Esophagus (tissue), 2 donors: ENCODE results near the gene SRPRA. TPM values are rescaled to one million over a fixed set of nuclear protein-coding genes. Genes with fewer than 3 reads are reported as not detected.

ENCODE experiments used
- H3K27ac ChIP-seq, 2 donors: one replicate each; pipeline ENCODE4 v1.5.1; 2013; ENCODE audit warnings: low read depth in 2 of 2, mild to moderate bottlenecking in 2 of 2, inconsistent platforms in 1 of 2, low read length in 1 of 2, moderate library complexity in 1 of 2
- H3K27me3 ChIP-seq, 2 donors: one replicate each; pipeline ENCODE4 v1.6.1; 2013; ENCODE audit warnings: low read length in 2 of 2, control low read depth in 1 of 2, mild to moderate bottlenecking in 1 of 2; ENCODE audit not compliant: insufficient read depth in 2 of 2, control insufficient read depth in 1 of 2
- H3K36me3 ChIP-seq, 2 donors: one replicate each; pipeline ENCODE4 v1.6.1; 2013; ENCODE audit warnings: low read length in 1 of 2; ENCODE audit not compliant: control insufficient read depth in 2 of 2, insufficient read depth in 2 of 2
- H3K4me1 ChIP-seq, 2 donors: one replicate each; pipeline ENCODE4 v1.6.1; 2013; ENCODE audit warnings: low read length in 1 of 2; ENCODE audit not compliant: control insufficient read depth in 2 of 2, insufficient read depth in 2 of 2
- H3K4me3 ChIP-seq, 2 donors: one replicate each; pipeline ENCODE4 v1.5.1; 2013; ENCODE audit warnings: low read length in 2 of 2, mild to moderate bottlenecking in 2 of 2, low read depth in 1 of 2, moderate library complexity in 1 of 2
- H3K9me3 ChIP-seq, 2 donors: one replicate each; pipeline ENCODE4 v1.6.1; 2013; ENCODE audit warnings: mild to moderate bottlenecking in 2 of 2, low read depth in 1 of 2, low read length in 1 of 2, moderate library complexity in 1 of 2; ENCODE audit not compliant: control insufficient read depth in 2 of 2, insufficient read depth in 1 of 2
- WGBS, 2 donors: extraction: QIAGEN DNeasy Blood & Tissue Kit; methylation state at CpG; one replicate each; pipeline ENCODE4 v1.1.7; 2013; 5-methylcytosine and 5-hydroxymethylcytosine counted together
- polyA plus RNA-seq, 2 donors: library from polyadenylated mRNA; stranded (reverse); fragments of 200-250 nt; gene quantifications; one replicate each; pipeline ENCODE4 v1.2.3, GENCODE V29; 2013
- donor health status: healthy with polysubstance abuse.
- donor health status: Bipolar disorder and iron deficiency.

Gene SRPRA, protein sequence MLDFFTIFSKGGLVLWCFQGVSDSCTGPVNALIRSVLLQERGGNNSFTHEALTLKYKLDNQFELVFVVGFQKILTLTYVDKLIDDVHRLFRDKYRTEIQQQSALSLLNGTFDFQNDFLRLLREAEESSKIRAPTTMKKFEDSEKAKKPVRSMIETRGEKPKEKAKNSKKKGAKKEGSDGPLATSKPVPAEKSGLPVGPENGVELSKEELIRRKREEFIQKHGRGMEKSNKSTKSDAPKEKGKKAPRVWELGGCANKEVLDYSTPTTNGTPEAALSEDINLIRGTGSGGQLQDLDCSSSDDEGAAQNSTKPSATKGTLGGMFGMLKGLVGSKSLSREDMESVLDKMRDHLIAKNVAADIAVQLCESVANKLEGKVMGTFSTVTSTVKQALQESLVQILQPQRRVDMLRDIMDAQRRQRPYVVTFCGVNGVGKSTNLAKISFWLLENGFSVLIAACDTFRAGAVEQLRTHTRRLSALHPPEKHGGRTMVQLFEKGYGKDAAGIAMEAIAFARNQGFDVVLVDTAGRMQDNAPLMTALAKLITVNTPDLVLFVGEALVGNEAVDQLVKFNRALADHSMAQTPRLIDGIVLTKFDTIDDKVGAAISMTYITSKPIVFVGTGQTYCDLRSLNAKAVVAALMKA
- 10 to 100 TPM; 34.7 to 48.3 TPM for polyA plus RNA-seq

DNA sequence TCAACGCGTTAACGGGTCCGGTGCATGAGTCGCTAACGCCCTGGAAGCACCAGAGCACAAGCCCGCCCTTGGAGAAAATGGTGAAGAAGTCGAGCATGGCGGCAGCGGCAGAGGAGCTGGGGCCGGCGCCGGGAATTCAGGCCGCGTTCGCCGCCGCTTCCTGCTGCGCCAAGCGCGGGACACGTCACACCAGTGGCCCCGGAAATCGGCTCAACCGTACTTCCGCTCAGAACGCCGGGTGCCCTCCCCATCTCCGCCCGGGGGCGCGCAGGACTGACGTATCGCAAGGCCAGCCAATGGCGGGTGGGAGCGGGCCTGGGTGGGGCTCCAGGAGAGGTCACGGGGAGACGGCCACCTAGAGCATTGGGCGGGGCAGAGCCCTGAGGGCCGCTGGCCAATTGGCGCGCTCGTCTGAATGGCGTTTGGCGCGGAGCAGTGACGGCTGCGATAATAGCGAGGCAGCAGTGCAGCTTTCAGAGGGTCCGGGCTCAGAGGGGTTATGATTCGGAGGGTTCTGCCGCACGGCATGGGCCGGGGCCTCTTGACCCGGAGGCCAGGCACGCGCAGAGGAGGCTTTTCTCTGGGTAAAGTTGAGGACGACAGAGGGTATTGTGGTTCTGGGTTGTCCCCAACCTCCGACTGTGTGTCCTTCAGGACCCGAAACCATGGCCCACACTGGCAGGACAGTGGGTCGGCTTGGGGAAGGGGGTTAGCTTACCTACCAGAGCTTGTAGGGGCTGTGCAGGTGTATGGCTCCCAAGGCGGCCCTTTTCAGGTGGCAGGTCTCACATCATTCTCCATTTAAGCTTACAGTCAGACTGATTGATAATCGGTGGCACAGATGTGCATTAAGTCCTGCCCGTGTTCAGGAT lies at the start of gene SRPRA, which contains the start of gene FOXRED1:
Gene SRPRA, minus strand, starts transcription at position 188 of the 872 bp plus-strand sequence. Its CDS starts 91 bp downstream, at position 97.
Gene FOXRED1, plus strand, starts transcription at position 447 of the 872 bp plus-strand sequence. Its CDS starts 53 bp downstream, at position 500.
- Histone ChIP-seq H3K4me3 (peak within 1 kb of the TSS; percentile 86 to 89), H3K36me3 (peaks cover 23 to 28% of the 10 kb centered on the region in 2 donors), H3K27me3 (no peaks in the 10 kb centered on the region), H3K27ac (peak within 1 kb of the TSS; percentile 88 to 97), H3K4me1 (peaks cover 0 to 2% of the 10 kb centered on the region in 2 donors), H3K9me3 (no peaks in the 10 kb centered on the region)
- WGBS, 2 donors, result 1% methylated on average over 63 to 64 of the region's 64 CpGs

DNA sequence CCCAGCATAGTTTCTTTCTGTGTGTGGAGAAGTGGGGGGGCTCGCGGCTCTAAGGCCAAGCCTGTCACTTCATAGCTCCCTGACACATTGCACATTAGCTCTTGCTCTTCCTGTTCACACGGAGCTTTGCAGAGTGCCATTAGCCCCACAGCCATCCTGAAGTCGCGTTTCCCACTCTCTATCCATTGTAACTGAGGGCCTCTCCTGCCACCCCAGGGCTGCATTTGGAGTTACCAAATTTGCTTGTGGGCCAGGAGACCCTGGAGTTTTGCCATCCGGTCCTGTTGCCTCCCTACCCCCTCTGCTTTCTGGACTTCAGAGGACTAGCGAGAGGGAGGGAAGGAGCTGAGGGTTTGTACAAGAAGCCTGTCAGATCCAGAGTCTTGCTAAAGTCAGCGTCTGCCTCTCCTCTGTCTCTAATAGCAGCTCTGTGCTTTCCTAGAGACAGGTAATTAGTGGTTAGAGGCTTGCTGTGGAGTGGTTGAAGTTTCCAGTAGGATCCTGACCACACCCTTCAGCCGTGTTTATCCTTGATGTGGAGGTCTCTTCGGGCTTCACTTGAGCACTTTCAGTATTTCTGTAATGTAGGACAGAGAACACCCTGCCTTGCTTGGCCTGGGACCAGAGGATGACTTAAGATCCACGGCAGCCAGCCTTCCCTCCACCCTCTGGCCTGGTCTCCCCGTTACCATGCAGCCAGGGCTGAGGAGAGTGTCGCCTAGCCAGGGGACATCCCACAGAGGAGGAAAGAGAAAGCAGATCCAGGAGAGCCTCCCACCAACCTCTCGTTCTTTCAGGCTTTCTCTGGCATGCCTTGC lies 49.3 kb upstream of the SRPRA start:
- no peak overlapping the region for H3K4me3 ChIP-seq
- peaks cover 4 to 18% of the 10 kb centered on the region in 2 donors for H3K4me1 ChIP-seq
- H3K27me3 ChIP-seq, result no peaks in the 10 kb centered on the region
- WGBS, 2 donors, result 26 to 46% methylated on average over 13 to 14 of the region's 14 CpGs
- H3K9me3 ChIP-seq, result no peaks in the 10 kb centered on the region
- no peaks in the 10 kb centered on the region for H3K36me3 ChIP-seq
- H3K27ac ChIP-seq, result peak overlapping the region; percentile 74 to 79

DNA sequence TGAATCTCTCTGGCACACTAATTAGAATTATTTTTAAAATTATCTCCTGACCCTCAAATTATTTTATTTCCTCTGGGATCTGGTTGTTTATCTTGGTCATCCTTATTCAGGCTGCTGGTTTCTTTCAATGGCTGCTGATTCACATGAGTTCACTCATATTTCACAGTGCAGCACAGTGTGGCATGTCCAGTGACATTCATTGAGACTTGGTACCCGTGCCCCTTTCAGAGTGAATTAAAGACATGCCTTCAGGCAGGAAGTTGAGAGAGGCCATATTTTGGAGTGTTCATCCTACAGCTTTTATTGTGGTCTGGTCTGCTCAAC lies 48.7 kb upstream of the SRPRA start:
- Histone ChIP-seq H3K27me3 (no peaks in the 10 kb centered on the region), H3K36me3 (no peaks in the 10 kb centered on the region), H3K4me1 (peaks cover 4 to 18% of the 10 kb centered on the region in 2 donors), H3K9me3 (no peaks in the 10 kb centered on the region), H3K27ac (peak overlapping the region; percentile 74 to 79), H3K4me3 (no peak overlapping the region)
- WGBS, 2 donors, result 44 to 47% methylated on average over 1 of the region's 1 CpG

DNA sequence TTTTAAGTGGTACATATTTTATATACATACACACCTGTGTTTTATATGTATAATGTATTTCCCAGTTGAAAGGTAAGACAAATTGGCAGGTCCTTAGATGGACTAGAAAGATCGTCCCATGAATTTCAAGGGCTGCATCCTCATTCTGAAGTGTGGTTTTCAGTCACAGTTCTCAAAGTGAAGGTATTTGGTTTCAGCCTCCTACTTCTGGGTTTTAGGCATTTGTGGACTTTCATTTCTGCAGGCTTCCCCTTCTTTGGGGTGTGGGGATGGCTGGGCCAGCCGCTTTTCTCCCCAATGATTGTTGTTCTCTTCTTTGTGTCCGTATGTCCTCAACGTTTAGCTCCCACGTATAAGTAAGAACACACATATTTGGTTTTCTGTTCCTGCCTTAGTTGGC lies 45.1 kb upstream of the SRPRA start:
- no peaks in the 10 kb centered on the region for H3K36me3 ChIP-seq
- H3K27ac ChIP-seq, result no peak overlapping the region
- H3K4me3 ChIP-seq, result no peak overlapping the region
- no peaks in the 10 kb centered on the region for H3K9me3 ChIP-seq
- 95% methylated on average over 5 of the region's 5 CpGs for WGBS, 2 donors
- no peaks in the 10 kb centered on the region for H3K27me3 ChIP-seq
- H3K4me1 ChIP-seq, result peaks cover 3 to 10% of the 10 kb centered on the region in 2 donors

DNA sequence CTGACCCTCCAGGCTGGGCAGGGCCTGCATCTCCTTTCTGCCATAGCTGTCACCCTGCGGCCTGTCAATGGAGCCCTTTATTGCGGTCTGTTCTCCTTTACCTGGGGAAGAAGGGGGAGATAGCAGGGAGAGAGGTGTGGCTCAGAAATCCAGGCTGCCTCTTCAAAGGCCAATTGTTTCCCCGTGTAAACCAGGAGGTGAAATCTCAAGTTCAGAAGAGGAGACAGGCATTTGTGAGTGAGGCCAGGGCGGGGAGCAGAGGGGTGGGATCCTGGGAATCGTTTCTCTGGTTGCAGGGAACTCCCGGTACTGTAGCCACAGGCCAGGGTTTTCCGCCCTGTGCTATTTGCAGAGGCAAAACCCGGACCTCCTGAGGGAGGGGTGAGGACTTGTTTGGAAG lies 44.3 kb upstream of the SRPRA start:
- WGBS, 2 donors, result 71 to 74% methylated on average over 8 of the region's 8 CpGs
- Histone ChIP-seq H3K36me3 (no peaks in the 10 kb centered on the region), H3K27ac (no peak overlapping the region)

DNA sequence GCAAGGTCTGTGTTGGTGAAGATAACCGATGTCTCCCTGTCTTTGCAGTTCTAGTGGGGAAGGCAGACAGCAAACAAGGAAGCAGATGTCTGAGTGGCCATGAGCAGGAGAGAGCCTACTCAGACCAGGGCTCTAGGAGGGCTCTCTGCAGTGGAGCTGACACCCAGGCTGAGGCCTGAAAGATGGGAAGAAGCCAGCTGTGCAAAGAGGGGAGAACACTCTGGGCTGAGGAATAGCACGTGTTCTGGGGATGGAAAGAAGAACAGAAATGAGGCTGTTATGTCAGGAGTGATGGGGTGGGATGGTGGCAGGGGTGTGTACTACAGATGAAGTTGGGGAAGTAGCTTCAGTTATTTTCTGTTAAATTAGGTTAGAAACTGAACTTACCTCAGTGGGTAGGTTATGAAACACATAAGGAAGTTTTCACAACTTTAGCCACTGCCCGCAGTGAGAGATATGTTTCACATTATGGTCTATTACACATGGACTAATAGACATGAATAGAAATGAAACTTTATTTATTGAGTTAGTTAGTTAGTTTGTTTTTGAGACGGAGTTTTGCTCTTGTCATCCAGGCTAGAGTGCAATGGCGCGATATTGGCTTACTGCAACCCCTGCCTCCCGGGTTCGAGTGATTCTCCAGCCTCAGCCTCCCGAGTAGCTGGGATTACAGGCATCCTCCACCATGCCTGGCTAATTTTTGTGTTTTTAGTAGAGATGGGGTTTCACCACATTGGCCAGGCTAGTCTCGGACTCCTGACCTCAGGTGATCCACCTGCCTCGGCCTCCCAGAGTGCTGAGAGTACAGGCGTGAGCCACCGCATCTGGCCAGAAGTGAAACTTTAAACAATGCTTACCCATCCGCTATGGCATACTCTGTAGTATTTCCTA lies 43.0 kb upstream of the SRPRA start:
- Histone ChIP-seq H3K27ac (no peak overlapping the region), H3K4me1 (peaks cover 0 to 3% of the 10 kb centered on the region in 2 donors), H3K9me3 (no peaks in the 10 kb centered on the region), H3K27me3 (no peaks in the 10 kb centered on the region), H3K36me3 (peaks cover 0 to 2% of the 10 kb centered on the region in 2 donors), H3K4me3 (no peak overlapping the region)
- 91% methylated on average over 14 of the region's 14 CpGs for WGBS, 2 donors

More for the DNA sequence above, 44.3 kb upstream of the SRPRA start:
- H3K4me3 ChIP-seq, result no peak overlapping the region
- H3K4me1 ChIP-seq, result peaks cover 3 to 4% of the 10 kb centered on the region in 2 donors
- no peaks in the 10 kb centered on the region for H3K27me3 ChIP-seq
- no peaks in the 10 kb centered on the region for H3K9me3 ChIP-seq

DNA sequence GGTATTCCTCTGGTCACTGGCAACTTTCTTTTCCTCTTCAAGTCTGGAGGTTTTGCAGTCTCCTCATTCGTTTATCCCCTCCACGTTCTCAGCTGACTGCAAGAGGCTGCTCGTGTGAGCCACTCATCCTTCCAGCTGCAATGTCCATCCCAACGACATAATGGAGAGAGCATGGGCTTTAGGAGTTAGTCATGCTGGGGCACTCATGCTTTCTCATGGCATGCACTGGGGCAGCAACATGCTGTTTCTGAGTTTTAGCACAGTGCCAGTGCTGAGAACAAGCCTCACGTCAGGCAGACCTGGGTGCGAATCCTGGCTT lies 42.3 kb upstream of the SRPRA start:
- H3K36me3 ChIP-seq, result peaks cover 0 to 2% of the 10 kb centered on the region in 2 donors
- H3K27ac ChIP-seq, result no peak overlapping the region
- no peak overlapping the region for H3K4me3 ChIP-seq
- H3K9me3 ChIP-seq, result no peaks in the 10 kb centered on the region
- H3K4me1 ChIP-seq, result peaks cover 0 to 3% of the 10 kb centered on the region in 2 donors
- 60 to 65% methylated on average over 6 of the region's 6 CpGs for WGBS, 2 donors
- no peaks in the 10 kb centered on the region for H3K27me3 ChIP-seq

DNA sequence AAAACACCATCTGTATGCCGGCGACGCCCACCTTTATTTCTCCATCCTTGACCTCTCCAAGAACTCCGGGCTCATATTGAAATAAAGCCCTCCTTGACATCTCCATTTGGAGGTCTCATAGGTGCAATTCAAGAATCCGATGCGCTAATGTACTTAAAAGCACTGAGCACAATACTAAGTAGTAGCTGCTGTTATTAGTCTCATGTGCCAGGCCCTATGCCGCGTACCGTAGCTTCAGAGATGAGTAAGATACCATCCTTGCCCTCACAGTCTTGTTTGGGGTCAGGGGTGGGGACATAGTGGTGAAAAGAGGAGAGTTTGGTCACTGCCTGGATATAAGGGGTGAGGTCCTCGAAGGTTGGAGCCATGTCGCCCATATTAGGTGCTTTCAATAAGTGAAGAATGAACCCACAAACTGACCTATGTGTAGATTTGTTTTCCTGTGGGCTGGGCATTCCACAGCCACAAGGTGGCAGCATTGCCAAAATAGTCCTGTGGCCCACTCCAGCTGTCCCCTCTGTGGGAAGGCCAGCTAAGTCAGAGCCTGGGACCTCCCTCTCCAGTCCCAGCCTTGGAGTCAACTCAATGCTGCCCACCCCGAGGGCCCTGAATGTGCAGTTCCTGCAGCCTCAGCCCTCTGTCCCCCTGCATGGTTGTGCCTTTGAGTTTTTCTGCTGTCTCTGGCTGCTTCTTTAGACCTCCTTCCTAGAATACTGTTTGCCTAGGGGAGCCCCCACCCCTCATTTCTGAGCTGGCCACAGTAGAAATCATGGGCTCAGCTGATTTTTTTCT lies 41.7 kb upstream of the SRPRA start:
- Histone ChIP-seq H3K4me1 (peaks cover 0 to 3% of the 10 kb centered on the region in 2 donors), H3K27ac (no peak overlapping the region), H3K36me3 (peaks cover 0 to 2% of the 10 kb centered on the region in 2 donors), H3K27me3 (no peaks in the 10 kb centered on the region), H3K9me3 (no peaks in the 10 kb centered on the region), H3K4me3 (no peak overlapping the region)
- WGBS, 2 donors, result 60 to 65% methylated on average over 12 of the region's 12 CpGs
